ENCODE data around the gene GNAT1.
"Not testable (repeated sequence)": the region's sequence is repeated elsewhere in the genome, so short reads cannot be mapped to it uniquely, and the experiment has no call there.

The GNAT1 gene

DNA sequence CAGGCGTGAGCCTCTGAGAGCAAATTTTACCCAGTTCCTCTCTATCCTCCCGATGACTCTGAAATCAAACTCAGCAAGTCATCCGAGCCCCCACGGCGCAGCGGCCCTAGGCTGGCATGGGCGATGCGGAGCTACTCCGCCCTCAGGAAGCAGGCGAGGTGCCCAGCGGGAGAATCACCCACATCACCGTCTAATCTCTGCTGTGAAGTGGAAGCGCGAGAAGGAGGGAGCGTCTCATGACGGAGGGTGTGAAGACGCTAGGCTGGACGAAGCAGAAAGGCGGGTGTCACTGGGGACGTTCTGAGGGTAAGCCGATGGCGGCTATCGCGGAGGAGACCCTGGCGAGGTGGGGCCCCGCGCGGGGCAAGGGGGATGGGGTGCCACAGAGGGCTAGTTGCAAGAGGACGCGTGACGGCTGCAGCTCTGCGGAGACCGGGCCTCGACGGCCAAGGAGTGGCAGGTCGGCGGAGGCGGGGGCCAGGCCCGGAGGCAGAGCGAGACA lies 35.5 kb downstream of the GNAT1 start:
- 0% methylated on average over 24 of the region's 40 CpGs for WGBS (ENCODE audit: insufficient coverage)
- H3K4me3 ChIP-seq (ENCODE audit: control insufficient read depth in 1 of 7, extremely low read depth in 1 of 7, insufficient read depth in 4 of 7, low read depth in 2 of 7, low read length in 6 of 7) = peak overlapping the region; percentile 37 to 88 (median 76)
- peaks cover 0 to 4% (median 0%) of the 10 kb centered on the region in 5 experiments for H3K27me3 ChIP-seq (replicated peaks in 2 of 5; ENCODE audit: control insufficient read depth in 4 of 5, insufficient read depth in 5 of 5, low read length in 4 of 5)
- CTCF ChIA-PET = interaction anchor here (3.5 to 72.5 kb wide), 4 partner anchors 5 to 104 kb away, joined by 12 to 1875 read pairs (median 1056); partner anchors contain the start of genes GNAI2, GNAT1, LSMEM2 and SEMA3B
- no peak overlapping the region for H3K27ac ChIP-seq (ENCODE audit: insufficient read depth in 1 of 2, low read depth in 1 of 2, low read length in 2 of 2, poor library complexity in 1 of 2, severe bottlenecking in 2 of 2)
- H3K36me3 ChIP-seq (ENCODE audit: control insufficient read depth in 4 of 4, insufficient read depth in 4 of 4, low read length in 3 of 4) = no peaks in the 10 kb centered on the region
- H3K9me3 ChIP-seq (ENCODE audit: control extremely low read depth in 1 of 5, control insufficient read depth in 4 of 5, insufficient read depth in 2 of 5, low read depth in 1 of 5, low read length in 4 of 5) = no peaks in the 10 kb centered on the region
- peaks cover 0 to 46% (median 34%) of the 10 kb centered on the region in 4 experiments for H3K4me1 ChIP-seq (ENCODE audit: control extremely low read depth in 1 of 4, control insufficient read depth in 4 of 4, insufficient read depth in 4 of 4, low read length in 3 of 4)
- POLR2A ChIA-PET = interaction anchor here (0.6 to 1.8 kb wide), 6 partner anchors 9 to 32 kb away, joined by 3 to 7 read pairs (median 4); no protein-coding TSS in a partner anchor
- peak in 2 of 3 donors; percentile 65 to 67 for DNase-seq

DNA sequence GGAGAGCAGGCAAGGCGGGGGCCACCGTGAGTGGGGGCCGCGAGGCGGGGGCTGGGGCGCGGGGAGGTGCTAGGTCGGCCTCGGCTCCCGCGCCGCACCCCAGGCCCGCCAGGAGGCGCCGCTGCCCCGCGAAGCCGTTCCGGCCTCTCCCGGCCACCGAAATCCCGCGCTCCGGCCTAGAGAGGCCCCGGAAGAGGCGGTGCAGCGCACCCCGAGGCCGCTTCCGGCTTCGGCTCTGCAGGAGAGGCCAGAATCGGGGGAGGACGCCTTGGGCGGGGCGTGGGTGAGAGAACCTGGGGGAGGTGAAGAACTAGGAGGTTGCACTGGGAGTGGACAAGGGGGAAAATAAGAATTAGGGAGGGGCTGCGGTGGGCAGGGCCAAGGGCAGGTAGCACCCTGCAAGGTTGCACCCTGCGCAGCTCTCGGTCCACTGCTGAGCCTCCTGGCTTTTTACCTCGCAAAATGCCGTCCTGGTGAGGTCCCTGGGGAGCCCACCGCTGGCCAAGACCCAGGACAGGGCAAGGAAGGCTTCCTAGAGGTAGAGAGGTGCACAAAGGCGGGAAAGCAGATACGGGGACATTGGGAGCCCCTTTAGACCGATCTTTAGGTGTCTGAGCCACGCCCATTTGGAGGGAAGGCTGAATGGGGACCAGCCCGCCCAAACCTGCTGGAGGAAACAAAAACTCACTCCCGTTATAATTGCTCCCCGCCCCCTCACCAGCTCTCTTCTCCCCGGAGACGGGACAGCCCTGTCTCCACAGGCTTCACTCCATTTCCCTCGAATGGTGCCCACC lies 36.2 kb downstream of the GNAT1 start:
- WGBS (ENCODE audit: insufficient coverage) = 0% methylated on average over 39 of the region's 51 CpGs
- H3K9me3 ChIP-seq (ENCODE audit: control extremely low read depth in 1 of 5, control insufficient read depth in 4 of 5, insufficient read depth in 2 of 5, low read depth in 1 of 5, low read length in 4 of 5) = no peaks in the 10 kb centered on the region
- peaks cover 0 to 4% (median 0%) of the 10 kb centered on the region in 5 experiments for H3K27me3 ChIP-seq (replicated peaks in 2 of 5; ENCODE audit: control insufficient read depth in 4 of 5, insufficient read depth in 5 of 5, low read length in 4 of 5)
- H3K27ac ChIP-seq (ENCODE audit: insufficient read depth in 1 of 2, low read depth in 1 of 2, low read length in 2 of 2, poor library complexity in 1 of 2, severe bottlenecking in 2 of 2) = peak overlapping the region; percentile 25 to 71
- peaks cover 0 to 45% (median 34%) of the 10 kb centered on the region in 4 experiments for H3K4me1 ChIP-seq (ENCODE audit: control extremely low read depth in 1 of 4, control insufficient read depth in 4 of 4, insufficient read depth in 4 of 4, low read length in 3 of 4)
- H3K4me3 ChIP-seq (ENCODE audit: control insufficient read depth in 1 of 7, extremely low read depth in 1 of 7, insufficient read depth in 4 of 7, low read depth in 2 of 7, low read length in 6 of 7) = peak overlapping the region; percentile 43 to 88 (median 81)
- ChIA-PET CTCF (interaction anchor here (1.1 to 72.5 kb wide), 6 partner anchors 4 to 105 kb away, joined by 4 to 1875 read pairs (median 125); partner anchors contain the start of genes GNAI2, GNAT1, LSMEM2 and SEMA3B), POLR2A (interaction anchor here (0.9 to 1.8 kb wide), 5 partner anchors 8 to 33 kb away, joined by 3 to 7 read pairs (median 4); no protein-coding TSS in a partner anchor)
- DNase-seq = peak; percentile 84 to 88 (median 88)
- no peaks in the 10 kb centered on the region for H3K36me3 ChIP-seq (ENCODE audit: control insufficient read depth in 4 of 4, insufficient read depth in 4 of 4, low read length in 3 of 4)

DNA sequence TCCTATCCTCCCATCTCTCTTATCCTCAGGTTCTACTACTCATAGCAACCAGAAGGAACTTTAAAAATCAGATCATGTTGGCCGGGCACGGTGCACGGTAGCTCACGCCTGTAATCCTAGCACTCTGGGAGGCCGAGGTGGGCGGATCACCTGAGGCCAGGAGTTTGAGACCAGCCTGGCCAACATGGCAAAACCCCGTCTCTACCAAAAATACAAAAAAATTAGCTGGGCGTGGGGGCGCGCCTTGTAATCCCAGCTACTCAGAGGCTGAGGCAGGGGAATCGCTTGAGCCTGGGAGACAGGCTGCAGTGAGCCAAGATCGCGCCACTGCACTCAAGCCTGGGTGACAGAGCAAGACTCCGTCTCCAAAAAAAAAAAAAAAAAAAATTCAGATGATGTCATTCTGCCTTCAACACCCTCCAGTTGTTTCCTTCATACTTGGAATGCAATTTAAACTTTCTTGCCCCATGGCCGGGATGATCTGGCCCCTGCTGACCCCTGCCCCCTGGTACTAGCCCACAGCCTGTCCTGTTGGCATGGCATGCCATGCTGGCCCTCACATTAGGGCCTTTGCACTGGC lies 36.9 kb downstream of the GNAT1 start:
- not testable (repeated sequence) for DNase-seq; H3K27me3 ChIP-seq (replicated peaks in 2 of 5; ENCODE audit: control insufficient read depth in 4 of 5, insufficient read depth in 5 of 5, low read length in 4 of 5)

DNA sequence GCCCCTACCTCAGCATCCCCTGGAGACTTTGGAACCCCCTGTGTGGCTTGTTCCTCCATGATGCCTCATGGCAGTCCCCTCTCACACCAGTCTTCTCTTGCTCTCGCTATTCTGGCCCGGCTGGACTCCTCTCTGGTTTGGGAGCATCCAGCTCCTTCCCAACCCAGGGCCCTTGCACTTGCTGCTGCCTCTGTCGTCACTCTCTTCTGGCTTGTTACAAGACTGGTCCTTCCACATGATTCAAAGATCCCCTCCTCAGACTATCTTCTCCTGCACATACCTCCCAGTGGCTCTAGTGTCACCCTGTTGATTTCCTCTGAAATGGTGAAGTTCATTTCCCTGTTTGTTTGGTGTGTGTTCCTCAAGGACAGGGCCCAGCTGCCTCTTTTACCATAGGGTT lies 38.1 kb downstream of the GNAT1 start:
- Histone ChIP-seq H3K4me3 (ENCODE audit: control insufficient read depth in 1 of 7, extremely low read depth in 1 of 7, insufficient read depth in 4 of 7, low read depth in 2 of 7, low read length in 6 of 7) (no peak overlapping the region), H3K27ac (ENCODE audit: insufficient read depth in 1 of 2, low read depth in 1 of 2, low read length in 2 of 2, poor library complexity in 1 of 2, severe bottlenecking in 2 of 2) (no peak overlapping the region), H3K9me3 (ENCODE audit: control extremely low read depth in 1 of 5, control insufficient read depth in 4 of 5, insufficient read depth in 2 of 5, low read depth in 1 of 5, low read length in 4 of 5) (no peaks in the 10 kb centered on the region), H3K4me1 (ENCODE audit: control extremely low read depth in 1 of 4, control insufficient read depth in 4 of 4, insufficient read depth in 4 of 4, low read length in 3 of 4) (peaks cover 0 to 46% (median 35%) of the 10 kb centered on the region in 4 experiments), H3K27me3 (replicated peaks in 2 of 5; ENCODE audit: control insufficient read depth in 4 of 5, insufficient read depth in 5 of 5, low read length in 4 of 5) (peaks cover 0 to 4% (median 0%) of the 10 kb centered on the region in 5 experiments), H3K36me3 (ENCODE audit: control insufficient read depth in 4 of 4, insufficient read depth in 4 of 4, low read length in 3 of 4) (no peaks in the 10 kb centered on the region)
- CTCF ChIA-PET = interaction anchor here (1.0 to 72.5 kb wide), 5 partner anchors 2 to 95 kb away, joined by 3 to 1875 read pairs (median 238); partner anchors contain the start of genes GNAI2, GNAT1, LSMEM2 and SEMA3B
- POLR2A ChIA-PET = no interaction called here
- WGBS (ENCODE audit: insufficient coverage) = 100% methylated on average over 2 of the region's 3 CpGs
- DNase-seq = no peak

More for the DNA sequence above, 36.9 kb downstream of the GNAT1 start:
- CTCF ChIA-PET = interaction anchor here (1.0 to 72.5 kb wide), 6 partner anchors 3 to 105 kb away, joined by 3 to 1875 read pairs (median 121); partner anchors contain the start of genes GNAI2, GNAT1, LSMEM2 and SEMA3B
- not testable (repeated sequence) for H3K36me3 ChIP-seq (ENCODE audit: control insufficient read depth in 4 of 4, insufficient read depth in 4 of 4, low read length in 3 of 4); H3K9me3 ChIP-seq (ENCODE audit: control extremely low read depth in 1 of 5, control insufficient read depth in 4 of 5, insufficient read depth in 2 of 5, low read depth in 1 of 5, low read length in 4 of 5)
- H3K4me1 ChIP-seq (ENCODE audit: control extremely low read depth in 1 of 4, control insufficient read depth in 4 of 4, insufficient read depth in 4 of 4, low read length in 3 of 4) = peaks cover 0 to 45% (median 34%) of the 10 kb centered on the region in 4 experiments
- WGBS (ENCODE audit: insufficient coverage) = 62% methylated on average over 11 of the region's 15 CpGs
- H3K27ac ChIP-seq (ENCODE audit: insufficient read depth in 1 of 2, low read depth in 1 of 2, low read length in 2 of 2, poor library complexity in 1 of 2, severe bottlenecking in 2 of 2) = peak overlapping the region in 1 of 2 experiments; percentile 71
- H3K4me3 ChIP-seq (ENCODE audit: control insufficient read depth in 1 of 7, extremely low read depth in 1 of 7, insufficient read depth in 4 of 7, low read depth in 2 of 7, low read length in 6 of 7) = peak overlapping the region in 6 of 7 experiments; percentile 75 to 88 (median 84)
- POLR2A ChIA-PET = interaction anchor here (0.9 to 1.6 kb wide), 3 partner anchors 15 to 32 kb away, joined by 3 to 6 read pairs (median 4); no protein-coding TSS in a partner anchor

DNA sequence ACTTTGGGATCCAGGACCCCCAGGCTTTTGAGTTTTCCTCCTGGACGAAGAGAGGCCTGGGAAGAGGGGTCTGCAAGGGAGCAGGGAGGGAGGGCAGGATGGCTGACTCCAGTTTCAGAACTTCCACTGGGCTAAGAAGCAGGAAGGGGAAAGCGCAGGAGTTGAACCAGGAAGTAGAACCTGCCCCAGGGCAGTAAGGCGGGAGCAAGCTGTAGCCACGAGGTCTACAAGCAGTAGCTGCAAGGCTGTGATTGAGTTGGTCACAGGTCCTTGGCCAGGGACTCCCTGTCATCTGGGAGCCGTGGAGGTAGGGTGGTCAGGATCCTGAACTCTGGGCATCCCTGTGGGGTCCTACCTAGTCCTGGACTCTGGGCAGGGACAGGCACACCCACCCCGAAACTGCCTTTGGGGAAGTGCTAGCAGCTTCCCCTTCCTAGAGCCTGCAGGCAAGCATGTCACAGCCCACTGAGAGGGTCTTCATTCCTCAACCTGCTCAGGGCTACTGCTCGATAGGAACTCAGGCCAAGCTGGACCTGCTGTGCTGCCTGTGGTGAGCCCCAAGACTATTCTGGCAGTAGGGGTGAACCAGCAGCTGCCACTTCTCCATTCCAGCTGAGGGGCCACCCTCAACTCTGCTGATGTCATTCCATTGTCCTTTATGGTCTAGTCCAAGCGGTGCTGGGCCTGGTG lies 38.8 kb downstream of the GNAT1 start:
- H3K27ac ChIP-seq (ENCODE audit: insufficient read depth in 1 of 2, low read depth in 1 of 2, low read length in 2 of 2, poor library complexity in 1 of 2, severe bottlenecking in 2 of 2) = no peak overlapping the region
- peaks cover 0 to 3% (median 0%) of the 10 kb centered on the region in 5 experiments for H3K27me3 ChIP-seq (replicated peaks in 2 of 5; ENCODE audit: control insufficient read depth in 4 of 5, insufficient read depth in 5 of 5, low read length in 4 of 5)
- no peak for DNase-seq
- POLR2A ChIA-PET = interaction anchor here (1.0 kb wide), 1 partner anchor 13 kb away, joined by 4 read pairs; no protein-coding TSS in a partner anchor
- CTCF ChIA-PET = interaction anchor here (2.0 to 72.5 kb wide), 4 partner anchors 1 to 94 kb away, joined by 5 to 1875 read pairs (median 1056); partner anchors contain the start of genes GNAI2, GNAT1, LSMEM2 and SEMA3B
- no peak overlapping the region for H3K4me3 ChIP-seq (ENCODE audit: control insufficient read depth in 1 of 7, extremely low read depth in 1 of 7, insufficient read depth in 4 of 7, low read depth in 2 of 7, low read length in 6 of 7)
- WGBS (ENCODE audit: insufficient coverage) = 91% methylated on average over 8 of the region's 8 CpGs
- H3K4me1 ChIP-seq (ENCODE audit: control extremely low read depth in 1 of 4, control insufficient read depth in 4 of 4, insufficient read depth in 4 of 4, low read length in 3 of 4) = peaks cover 2 to 54% (median 42%) of the 10 kb centered on the region in 4 experiments
- H3K36me3 ChIP-seq (ENCODE audit: control insufficient read depth in 4 of 4, insufficient read depth in 4 of 4, low read length in 3 of 4) = no peaks in the 10 kb centered on the region
- no peaks in the 10 kb centered on the region for H3K9me3 ChIP-seq (ENCODE audit: control extremely low read depth in 1 of 5, control insufficient read depth in 4 of 5, insufficient read depth in 2 of 5, low read depth in 1 of 5, low read length in 4 of 5)

DNA sequence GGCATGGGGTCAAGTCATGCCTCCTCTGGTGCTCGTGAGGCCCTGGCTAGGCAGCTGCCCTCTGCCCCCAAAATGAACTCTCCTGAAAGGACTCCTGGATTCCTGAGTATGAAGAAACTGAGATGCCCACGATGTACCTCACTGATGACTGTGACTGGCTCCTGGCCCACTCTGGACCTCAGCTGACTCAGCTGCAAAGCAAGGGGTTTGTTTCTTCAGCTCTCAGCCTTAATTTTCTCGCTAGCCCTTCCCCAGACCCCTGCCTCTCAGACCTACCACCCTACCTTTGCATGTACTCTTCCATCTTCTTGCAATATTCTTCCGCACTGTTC lies 39.4 kb downstream of the GNAT1 start:
- 93% methylated on average over 3 of the region's 4 CpGs for WGBS (ENCODE audit: insufficient coverage)
- no peak overlapping the region for H3K27ac ChIP-seq (ENCODE audit: insufficient read depth in 1 of 2, low read depth in 1 of 2, low read length in 2 of 2, poor library complexity in 1 of 2, severe bottlenecking in 2 of 2)
- ChIA-PET POLR2A (interaction anchor here (1.0 kb wide), 1 partner anchor 12 kb away, joined by 4 read pairs; no protein-coding TSS in a partner anchor), CTCF (interaction anchor here (2.0 to 72.5 kb wide), 4 partner anchors 1 to 93 kb away, joined by 5 to 1875 read pairs (median 1056); partner anchors contain the start of genes GNAI2, GNAT1, LSMEM2 and SEMA3B)
- no peak for DNase-seq
- H3K9me3 ChIP-seq (ENCODE audit: control extremely low read depth in 1 of 5, control insufficient read depth in 4 of 5, insufficient read depth in 2 of 5, low read depth in 1 of 5, low read length in 4 of 5) = no peaks in the 10 kb centered on the region
- peaks cover 2 to 57% (median 45%) of the 10 kb centered on the region in 4 experiments for H3K4me1 ChIP-seq (ENCODE audit: control extremely low read depth in 1 of 4, control insufficient read depth in 4 of 4, insufficient read depth in 4 of 4, low read length in 3 of 4)
- H3K4me3 ChIP-seq (ENCODE audit: control insufficient read depth in 1 of 7, extremely low read depth in 1 of 7, insufficient read depth in 4 of 7, low read depth in 2 of 7, low read length in 6 of 7) = no peak overlapping the region
- H3K36me3 ChIP-seq (ENCODE audit: control insufficient read depth in 4 of 4, insufficient read depth in 4 of 4, low read length in 3 of 4) = no peaks in the 10 kb centered on the region
- H3K27me3 ChIP-seq (replicated peaks in 2 of 5; ENCODE audit: control insufficient read depth in 4 of 5, insufficient read depth in 5 of 5, low read length in 4 of 5) = no peaks in the 10 kb centered on the region

Data from common myeloid progenitor, CD34-positive (primary cell).